ENCODE data around the gene IRF9. TPM values are rescaled to one million over a fixed set of nuclear protein-coding genes. Genes with fewer than 3 reads are reported as not detected.

IRF9 gene
- total and polyA plus RNA-seq, 2 experiments from 2014 or later, result 8.2 to 8.4 TPM

GRCh38 chr14:24176599-24176998 lies 15.5 kb downstream of the IRF9 start:
- Histone ChIP-seq H3K4me1 (ENCODE audit: insufficient read depth) (0 out of 2 replicates have a peak, but pooled peaks cover 3% of the 10 kb centered on the region), H3K79me2 (replicated peaks; ENCODE audit: insufficient read depth) (no peaks in the 10 kb centered on the region), H3F3A (replicated peaks; ENCODE audit: low read depth) (peaks cover 7% of the 10 kb centered on the region; the same call in 1 of the 2 replicates), H2AFZ (no peak overlapping the region), H3K9me2 (ENCODE audit: insufficient read depth) (no peaks in the 10 kb centered on the region), H3K27ac (ENCODE audit: low read depth) (no peak overlapping the region), H3K4me2 (no peak overlapping the region), H3K36me3 (ENCODE audit: insufficient read depth) (no peaks in the 10 kb centered on the region; the same call in 1 of the 2 replicates), H3K4me3 (no peak overlapping the region), H4K20me1 (replicated peaks; ENCODE audit: insufficient read depth) (no peaks in the 10 kb centered on the region; the same call in 1 of the 2 replicates), H3K27me3 (ENCODE audit: insufficient read depth) (no peaks in the 10 kb centered on the region)
- H3K36me3 Mint-ChIP-seq (ENCODE audit: low read depth), result peaks cover 48% of the 10 kb centered on the region
- 0 out of 3 replicates have a peak, but pooled peaks cover 2% of the 10 kb centered on the region for H3K4me1 Mint-ChIP-seq
- DNase-seq (ENCODE audit: low spot score), result no peak
- TF ChIP-seq, protein P1, sequence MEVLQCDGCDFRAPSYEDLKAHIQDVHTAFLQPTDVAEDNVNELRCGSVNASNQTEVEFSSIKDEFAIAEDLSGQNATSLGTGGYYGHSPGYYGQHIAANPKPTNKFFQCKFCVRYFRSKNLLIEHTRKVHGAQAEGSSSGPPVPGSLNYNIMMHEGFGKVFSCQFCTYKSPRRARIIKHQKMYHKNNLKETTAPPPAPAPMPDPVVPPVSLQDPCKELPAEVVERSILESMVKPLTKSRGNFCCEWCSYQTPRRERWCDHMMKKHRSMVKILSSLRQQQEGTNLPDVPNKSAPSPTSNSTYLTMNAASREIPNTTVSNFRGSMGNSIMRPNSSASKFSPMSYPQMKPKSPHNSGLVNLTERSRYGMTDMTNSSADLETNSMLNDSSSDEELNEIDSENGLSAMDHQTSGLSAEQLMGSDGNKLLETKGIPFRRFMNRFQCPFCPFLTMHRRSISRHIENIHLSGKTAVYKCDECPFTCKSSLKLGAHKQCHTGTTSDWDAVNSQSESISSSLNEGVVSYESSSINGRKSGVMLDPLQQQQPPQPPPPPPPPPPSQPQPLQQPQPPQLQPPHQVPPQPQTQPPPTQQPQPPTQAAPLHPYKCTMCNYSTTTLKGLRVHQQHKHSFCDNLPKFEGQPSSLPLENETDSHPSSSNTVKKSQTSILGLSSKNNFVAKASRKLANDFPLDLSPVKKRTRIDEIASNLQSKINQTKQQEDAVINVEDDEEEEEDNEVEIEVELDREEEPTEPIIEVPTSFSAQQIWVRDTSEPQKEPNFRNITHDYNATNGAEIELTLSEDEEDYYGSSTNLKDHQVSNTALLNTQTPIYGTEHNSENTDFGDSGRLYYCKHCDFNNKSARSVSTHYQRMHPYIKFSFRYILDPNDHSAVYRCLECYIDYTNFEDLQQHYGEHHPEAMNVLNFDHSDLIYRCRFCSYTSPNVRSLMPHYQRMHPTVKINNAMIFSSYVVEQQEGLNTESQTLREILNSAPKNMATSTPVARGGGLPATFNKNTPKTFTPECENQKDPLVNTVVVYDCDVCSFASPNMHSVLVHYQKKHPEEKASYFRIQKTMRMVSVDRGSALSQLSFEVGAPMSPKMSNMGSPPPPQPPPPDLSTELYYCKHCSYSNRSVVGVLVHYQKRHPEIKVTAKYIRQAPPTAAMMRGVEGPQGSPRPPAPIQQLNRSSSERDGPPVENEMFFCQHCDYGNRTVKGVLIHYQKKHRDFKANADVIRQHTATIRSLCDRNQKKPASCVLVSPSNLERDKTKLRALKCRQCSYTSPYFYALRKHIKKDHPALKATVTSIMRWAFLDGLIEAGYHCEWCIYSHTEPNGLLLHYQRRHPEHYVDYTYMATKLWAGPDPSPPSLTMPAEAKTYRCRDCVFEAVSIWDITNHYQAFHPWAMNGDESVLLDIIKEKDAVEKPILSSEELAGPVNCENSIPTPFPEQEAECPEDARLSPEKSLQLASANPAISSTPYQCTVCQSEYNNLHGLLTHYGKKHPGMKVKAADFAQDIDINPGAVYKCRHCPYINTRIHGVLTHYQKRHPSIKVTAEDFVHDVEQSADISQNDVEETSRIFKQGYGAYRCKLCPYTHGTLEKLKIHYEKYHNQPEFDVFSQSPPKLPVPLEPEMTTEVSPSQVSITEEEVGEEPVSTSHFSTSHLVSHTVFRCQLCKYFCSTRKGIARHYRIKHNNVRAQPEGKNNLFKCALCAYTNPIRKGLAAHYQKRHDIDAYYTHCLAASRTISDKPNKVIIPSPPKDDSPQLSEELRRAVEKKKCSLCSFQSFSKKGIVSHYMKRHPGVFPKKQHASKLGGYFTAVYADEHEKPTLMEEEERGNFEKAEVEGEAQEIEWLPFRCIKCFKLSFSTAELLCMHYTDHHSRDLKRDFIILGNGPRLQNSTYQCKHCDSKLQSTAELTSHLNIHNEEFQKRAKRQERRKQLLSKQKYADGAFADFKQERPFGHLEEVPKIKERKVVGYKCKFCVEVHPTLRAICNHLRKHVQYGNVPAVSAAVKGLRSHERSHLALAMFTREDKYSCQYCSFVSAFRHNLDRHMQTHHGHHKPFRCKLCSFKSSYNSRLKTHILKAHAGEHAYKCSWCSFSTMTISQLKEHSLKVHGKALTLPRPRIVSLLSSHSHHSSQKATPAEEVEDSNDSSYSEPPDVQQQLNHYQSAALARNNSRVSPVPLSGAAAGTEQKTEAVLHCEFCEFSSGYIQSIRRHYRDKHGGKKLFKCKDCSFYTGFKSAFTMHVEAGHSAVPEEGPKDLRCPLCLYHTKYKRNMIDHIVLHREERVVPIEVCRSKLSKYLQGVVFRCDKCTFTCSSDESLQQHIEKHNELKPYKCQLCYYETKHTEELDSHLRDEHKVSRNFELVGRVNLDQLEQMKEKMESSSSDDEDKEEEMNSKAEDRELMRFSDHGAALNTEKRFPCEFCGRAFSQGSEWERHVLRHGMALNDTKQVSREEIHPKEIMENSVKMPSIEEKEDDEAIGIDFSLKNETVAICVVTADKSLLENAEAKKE (CRISPR knock-in tag; IDR thresholded peaks at IDR 0.05), result no peak
- TF ChIP-seq EZH2 (IDR thresholded peaks at IDR 0.05; ENCODE audit: low read depth, unreplicated experiment) (no peak), NANOG (IDR thresholded peaks at IDR 0.05; ENCODE audit: borderline replicate concordance) (no peak), ZNF114 (CRISPR knock-in tag; IDR thresholded peaks at IDR 0.05) (no peak)
- no peak overlapping the region for H3K27ac Mint-ChIP-seq
- no peaks in the 10 kb centered on the region for H3K9me3 Mint-ChIP-seq
- H3K27me3 Mint-ChIP-seq (ENCODE audit: insufficient read depth, low read depth, poor library complexity), result peaks cover 32% of the 10 kb centered on the region
- ATAC-seq, result no peak
- no peak overlapping the region for H3K4me3 Mint-ChIP-seq

GRCh38 chr14:24177041-24177825 lies 16.2 kb downstream of the IRF9 start:
- H3K27me3 ChIP-seq (ENCODE audit: insufficient read depth), result no peaks in the 10 kb centered on the region
- H3K4me1 Mint-ChIP-seq, result 0 out of 3 replicates have a peak, but pooled peaks cover 2% of the 10 kb centered on the region
- no peak overlapping the region for H3K4me2 ChIP-seq
- H3K36me3 Mint-ChIP-seq (ENCODE audit: low read depth), result peaks cover 53% of the 10 kb centered on the region
- H3K27ac ChIP-seq (ENCODE audit: low read depth), result no peak overlapping the region
- no peak overlapping the region for H3K4me3 ChIP-seq
- H3K4me1 ChIP-seq (ENCODE audit: insufficient read depth), result 0 out of 2 replicates have a peak, but pooled peaks cover 3% of the 10 kb centered on the region
- no peak for ATAC-seq
- DNase-seq (ENCODE audit: low spot score), result no peak
- H4K20me1 ChIP-seq (replicated peaks; ENCODE audit: insufficient read depth), result no peaks in the 10 kb centered on the region; the same call in 1 of the 2 replicates
- peaks cover 26% of the 10 kb centered on the region for H3K27me3 Mint-ChIP-seq (ENCODE audit: insufficient read depth, low read depth, poor library complexity)
- no peak overlapping the region for H3K27ac Mint-ChIP-seq
- H3K79me2 ChIP-seq (replicated peaks; ENCODE audit: insufficient read depth), result no peaks in the 10 kb centered on the region
- no peaks in the 10 kb centered on the region for H3K9me3 Mint-ChIP-seq
- H3K4me3 Mint-ChIP-seq, result no peak overlapping the region
- peaks cover 5% of the 10 kb centered on the region; the same call in 1 of the 2 replicates for H3F3A ChIP-seq (replicated peaks; ENCODE audit: low read depth)
- no peaks in the 10 kb centered on the region for H3K9me2 ChIP-seq (ENCODE audit: insufficient read depth)
- no peak overlapping the region for H2AFZ ChIP-seq
- H3K36me3 ChIP-seq (ENCODE audit: insufficient read depth), result no peaks in the 10 kb centered on the region; the same call in 1 of the 2 replicates
- TF ChIP-seq, protein P2, sequence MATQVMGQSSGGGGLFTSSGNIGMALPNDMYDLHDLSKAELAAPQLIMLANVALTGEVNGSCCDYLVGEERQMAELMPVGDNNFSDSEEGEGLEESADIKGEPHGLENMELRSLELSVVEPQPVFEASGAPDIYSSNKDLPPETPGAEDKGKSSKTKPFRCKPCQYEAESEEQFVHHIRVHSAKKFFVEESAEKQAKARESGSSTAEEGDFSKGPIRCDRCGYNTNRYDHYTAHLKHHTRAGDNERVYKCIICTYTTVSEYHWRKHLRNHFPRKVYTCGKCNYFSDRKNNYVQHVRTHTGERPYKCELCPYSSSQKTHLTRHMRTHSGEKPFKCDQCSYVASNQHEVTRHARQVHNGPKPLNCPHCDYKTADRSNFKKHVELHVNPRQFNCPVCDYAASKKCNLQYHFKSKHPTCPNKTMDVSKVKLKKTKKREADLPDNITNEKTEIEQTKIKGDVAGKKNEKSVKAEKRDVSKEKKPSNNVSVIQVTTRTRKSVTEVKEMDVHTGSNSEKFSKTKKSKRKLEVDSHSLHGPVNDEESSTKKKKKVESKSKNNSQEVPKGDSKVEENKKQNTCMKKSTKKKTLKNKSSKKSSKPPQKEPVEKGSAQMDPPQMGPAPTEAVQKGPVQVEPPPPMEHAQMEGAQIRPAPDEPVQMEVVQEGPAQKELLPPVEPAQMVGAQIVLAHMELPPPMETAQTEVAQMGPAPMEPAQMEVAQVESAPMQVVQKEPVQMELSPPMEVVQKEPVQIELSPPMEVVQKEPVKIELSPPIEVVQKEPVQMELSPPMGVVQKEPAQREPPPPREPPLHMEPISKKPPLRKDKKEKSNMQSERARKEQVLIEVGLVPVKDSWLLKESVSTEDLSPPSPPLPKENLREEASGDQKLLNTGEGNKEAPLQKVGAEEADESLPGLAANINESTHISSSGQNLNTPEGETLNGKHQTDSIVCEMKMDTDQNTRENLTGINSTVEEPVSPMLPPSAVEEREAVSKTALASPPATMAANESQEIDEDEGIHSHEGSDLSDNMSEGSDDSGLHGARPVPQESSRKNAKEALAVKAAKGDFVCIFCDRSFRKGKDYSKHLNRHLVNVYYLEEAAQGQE (IDR thresholded peaks at IDR 0.05; ENCODE audit: unreplicated experiment), result no peak
- TF ChIP-seq, protein P3, sequence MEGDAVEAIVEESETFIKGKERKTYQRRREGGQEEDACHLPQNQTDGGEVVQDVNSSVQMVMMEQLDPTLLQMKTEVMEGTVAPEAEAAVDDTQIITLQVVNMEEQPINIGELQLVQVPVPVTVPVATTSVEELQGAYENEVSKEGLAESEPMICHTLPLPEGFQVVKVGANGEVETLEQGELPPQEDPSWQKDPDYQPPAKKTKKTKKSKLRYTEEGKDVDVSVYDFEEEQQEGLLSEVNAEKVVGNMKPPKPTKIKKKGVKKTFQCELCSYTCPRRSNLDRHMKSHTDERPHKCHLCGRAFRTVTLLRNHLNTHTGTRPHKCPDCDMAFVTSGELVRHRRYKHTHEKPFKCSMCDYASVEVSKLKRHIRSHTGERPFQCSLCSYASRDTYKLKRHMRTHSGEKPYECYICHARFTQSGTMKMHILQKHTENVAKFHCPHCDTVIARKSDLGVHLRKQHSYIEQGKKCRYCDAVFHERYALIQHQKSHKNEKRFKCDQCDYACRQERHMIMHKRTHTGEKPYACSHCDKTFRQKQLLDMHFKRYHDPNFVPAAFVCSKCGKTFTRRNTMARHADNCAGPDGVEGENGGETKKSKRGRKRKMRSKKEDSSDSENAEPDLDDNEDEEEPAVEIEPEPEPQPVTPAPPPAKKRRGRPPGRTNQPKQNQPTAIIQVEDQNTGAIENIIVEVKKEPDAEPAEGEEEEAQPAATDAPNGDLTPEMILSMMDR (conservative IDR thresholded peaks at IDR 0.05; ENCODE audit: low read depth in 2 of 2), result no peak
- TF ChIP-seq JUNB (IDR thresholded peaks at IDR 0.05; ENCODE audit: unreplicated experiment) (no peak), STAT1 (IDR thresholded peaks at IDR 0.05; ENCODE audit: unreplicated experiment) (no peak), EZH2 (IDR thresholded peaks at IDR 0.05; ENCODE audit: low read depth, unreplicated experiment) (no peak), POLR2AphosphoS5 (IDR thresholded peaks at IDR 0.05; ENCODE audit: low read depth) (no peak)

Measured in GM23338 (cell line).